ENCODE results near the gene HERPUD1. TPM values are rescaled to one million over a fixed set of nuclear protein-coding genes. Genes with fewer than 3 reads are reported as not detected.

The HERPUD1 gene
- total RNA-seq, 1 donor from 2014 or later = 251 TPM

DNA sequence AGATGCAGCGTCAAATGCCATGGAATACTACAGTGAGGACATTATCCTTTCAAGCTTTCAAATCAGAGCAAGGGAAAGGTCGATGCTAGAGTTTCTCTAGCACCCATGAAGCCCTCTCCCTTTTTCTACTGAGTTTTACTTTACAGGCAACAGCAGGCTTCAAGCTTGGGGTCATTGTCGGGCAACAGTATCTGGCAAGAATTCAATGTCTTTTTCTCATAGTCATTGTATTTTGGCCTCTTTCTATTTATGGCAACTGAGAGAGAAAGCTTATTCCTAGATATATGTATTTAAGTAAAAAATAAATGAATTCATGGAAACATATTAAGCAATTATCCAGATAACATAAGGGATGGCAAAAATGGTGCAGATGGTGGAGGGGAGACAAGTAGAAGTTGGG, 29.4 kb downstream of the HERPUD1 start:
- Mint-ChIP-seq H3K27ac (ENCODE audit: unreplicated experiment) (peak overlapping the region; percentile 23), H3K9me3 (ENCODE audit: unreplicated experiment) (no peaks in the 10 kb centered on the region), H3K27me3 (ENCODE audit: unreplicated experiment) (peaks cover 6% of the 10 kb centered on the region), H3K4me1 (ENCODE audit: unreplicated experiment) (peaks cover 11% of the 10 kb centered on the region), H3K36me3 (ENCODE audit: unreplicated experiment) (no peaks in the 10 kb centered on the region), H3K4me3 (ENCODE audit: unreplicated experiment) (no peak overlapping the region)
- no peak for DNase-seq (ENCODE audit: extremely low spot score, unreplicated experiment)
- TF ChIP-seq, protein P1, sequence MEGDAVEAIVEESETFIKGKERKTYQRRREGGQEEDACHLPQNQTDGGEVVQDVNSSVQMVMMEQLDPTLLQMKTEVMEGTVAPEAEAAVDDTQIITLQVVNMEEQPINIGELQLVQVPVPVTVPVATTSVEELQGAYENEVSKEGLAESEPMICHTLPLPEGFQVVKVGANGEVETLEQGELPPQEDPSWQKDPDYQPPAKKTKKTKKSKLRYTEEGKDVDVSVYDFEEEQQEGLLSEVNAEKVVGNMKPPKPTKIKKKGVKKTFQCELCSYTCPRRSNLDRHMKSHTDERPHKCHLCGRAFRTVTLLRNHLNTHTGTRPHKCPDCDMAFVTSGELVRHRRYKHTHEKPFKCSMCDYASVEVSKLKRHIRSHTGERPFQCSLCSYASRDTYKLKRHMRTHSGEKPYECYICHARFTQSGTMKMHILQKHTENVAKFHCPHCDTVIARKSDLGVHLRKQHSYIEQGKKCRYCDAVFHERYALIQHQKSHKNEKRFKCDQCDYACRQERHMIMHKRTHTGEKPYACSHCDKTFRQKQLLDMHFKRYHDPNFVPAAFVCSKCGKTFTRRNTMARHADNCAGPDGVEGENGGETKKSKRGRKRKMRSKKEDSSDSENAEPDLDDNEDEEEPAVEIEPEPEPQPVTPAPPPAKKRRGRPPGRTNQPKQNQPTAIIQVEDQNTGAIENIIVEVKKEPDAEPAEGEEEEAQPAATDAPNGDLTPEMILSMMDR (IDR thresholded peaks at IDR 0.05) = no peak

DNA sequence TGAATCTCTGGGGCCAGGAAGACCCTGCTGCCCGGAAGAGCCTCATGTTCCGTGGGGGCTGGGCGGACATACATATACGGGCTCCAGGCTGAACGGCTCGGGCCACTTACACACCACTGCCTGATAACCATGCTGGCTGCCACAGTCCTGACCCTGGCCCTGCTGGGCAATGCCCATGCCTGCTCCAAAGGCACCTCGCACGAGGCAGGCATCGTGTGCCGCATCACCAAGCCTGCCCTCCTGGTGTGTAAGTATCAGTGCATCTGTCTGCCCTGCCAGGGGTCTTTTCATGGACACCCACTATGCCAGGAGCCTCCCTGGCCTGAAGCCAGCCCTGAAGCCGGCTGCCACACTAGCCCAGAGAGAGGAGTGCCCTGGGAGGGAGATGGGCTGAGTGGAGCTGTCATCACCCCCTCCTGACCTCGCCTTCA, 29.9 kb downstream of the HERPUD1 start, which contains the start of gene CETP:
Gene CETP, plus strand, starts transcription at position 100 of the 431 bp plus-strand sequence. Its CDS starts 30 bp downstream, at position 130.
- H3K27ac Mint-ChIP-seq (ENCODE audit: unreplicated experiment) = peak within 1 kb of the TSS; percentile 23
- no peak for DNase-seq (ENCODE audit: extremely low spot score, unreplicated experiment)
- no peaks in the 10 kb centered on the region for H3K9me3 Mint-ChIP-seq (ENCODE audit: unreplicated experiment)
- H3K36me3 Mint-ChIP-seq (ENCODE audit: unreplicated experiment) = no peaks in the 10 kb centered on the region
- TF ChIP-seq, protein P1 (IDR thresholded peaks at IDR 0.05) = no peak
- H3K4me1 Mint-ChIP-seq (ENCODE audit: unreplicated experiment) = peaks cover 11% of the 10 kb centered on the region
- no peak within 1 kb of the TSS for H3K4me3 Mint-ChIP-seq (ENCODE audit: unreplicated experiment)
- peaks cover 6% of the 10 kb centered on the region for H3K27me3 Mint-ChIP-seq (ENCODE audit: unreplicated experiment)

DNA sequence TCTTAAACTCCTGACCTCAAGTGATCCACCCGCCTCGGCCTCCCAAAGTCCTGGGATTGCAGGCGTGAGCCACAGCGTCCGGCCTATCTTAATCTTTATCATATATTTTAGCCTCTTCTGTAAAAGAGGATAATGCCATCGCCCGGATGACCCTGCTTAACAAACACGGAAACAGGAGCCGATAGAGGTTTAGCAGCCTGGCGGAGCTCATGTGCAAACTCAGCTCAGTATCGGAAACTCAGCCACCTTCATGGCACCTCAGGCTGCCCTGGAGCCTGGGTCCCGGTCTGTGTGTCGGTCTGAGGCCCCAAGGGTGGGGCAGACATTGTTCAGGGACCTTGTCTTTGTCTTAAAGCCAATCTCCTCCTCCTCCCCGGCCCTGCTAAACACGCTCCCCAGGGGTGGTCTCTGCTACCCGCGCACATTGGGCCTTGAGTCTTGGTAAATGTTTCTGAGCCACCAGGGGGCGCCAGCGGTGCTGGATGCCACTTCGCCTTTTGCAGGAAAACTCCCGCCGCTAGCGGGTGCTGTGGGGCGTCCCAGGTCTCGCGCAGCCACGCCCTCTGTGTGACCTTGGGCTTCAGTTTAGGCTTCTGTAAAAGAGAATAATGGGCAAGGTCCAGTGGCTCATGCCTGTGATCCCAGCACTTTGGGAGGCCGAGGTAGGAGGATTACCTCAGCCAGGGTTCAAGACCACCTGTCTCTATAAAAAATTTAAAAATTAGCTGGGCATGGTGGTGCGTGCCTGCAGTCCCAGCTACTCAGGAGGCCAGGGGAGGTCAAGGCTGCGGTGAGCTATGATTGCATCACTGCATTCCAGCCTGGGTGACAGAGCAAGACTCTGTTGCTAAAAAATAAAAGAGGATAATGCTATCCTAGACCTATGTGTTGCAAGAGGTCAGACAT, 32.6 kb downstream of the HERPUD1 start:
- no peak for DNase-seq (ENCODE audit: extremely low spot score, unreplicated experiment)
- no peak overlapping the region for H3K4me3 Mint-ChIP-seq (ENCODE audit: unreplicated experiment)
- no peak overlapping the region for H3K27ac Mint-ChIP-seq (ENCODE audit: unreplicated experiment)
- no peaks in the 10 kb centered on the region for H3K36me3 Mint-ChIP-seq (ENCODE audit: unreplicated experiment)
- peaks cover 2% of the 10 kb centered on the region for H3K27me3 Mint-ChIP-seq (ENCODE audit: unreplicated experiment)
- TF ChIP-seq, protein P1 (IDR thresholded peaks at IDR 0.05) = peak; percentile 71
- no peaks in the 10 kb centered on the region for H3K9me3 Mint-ChIP-seq (ENCODE audit: unreplicated experiment)
- H3K4me1 Mint-ChIP-seq (ENCODE audit: unreplicated experiment) = peaks cover 11% of the 10 kb centered on the region

DNA sequence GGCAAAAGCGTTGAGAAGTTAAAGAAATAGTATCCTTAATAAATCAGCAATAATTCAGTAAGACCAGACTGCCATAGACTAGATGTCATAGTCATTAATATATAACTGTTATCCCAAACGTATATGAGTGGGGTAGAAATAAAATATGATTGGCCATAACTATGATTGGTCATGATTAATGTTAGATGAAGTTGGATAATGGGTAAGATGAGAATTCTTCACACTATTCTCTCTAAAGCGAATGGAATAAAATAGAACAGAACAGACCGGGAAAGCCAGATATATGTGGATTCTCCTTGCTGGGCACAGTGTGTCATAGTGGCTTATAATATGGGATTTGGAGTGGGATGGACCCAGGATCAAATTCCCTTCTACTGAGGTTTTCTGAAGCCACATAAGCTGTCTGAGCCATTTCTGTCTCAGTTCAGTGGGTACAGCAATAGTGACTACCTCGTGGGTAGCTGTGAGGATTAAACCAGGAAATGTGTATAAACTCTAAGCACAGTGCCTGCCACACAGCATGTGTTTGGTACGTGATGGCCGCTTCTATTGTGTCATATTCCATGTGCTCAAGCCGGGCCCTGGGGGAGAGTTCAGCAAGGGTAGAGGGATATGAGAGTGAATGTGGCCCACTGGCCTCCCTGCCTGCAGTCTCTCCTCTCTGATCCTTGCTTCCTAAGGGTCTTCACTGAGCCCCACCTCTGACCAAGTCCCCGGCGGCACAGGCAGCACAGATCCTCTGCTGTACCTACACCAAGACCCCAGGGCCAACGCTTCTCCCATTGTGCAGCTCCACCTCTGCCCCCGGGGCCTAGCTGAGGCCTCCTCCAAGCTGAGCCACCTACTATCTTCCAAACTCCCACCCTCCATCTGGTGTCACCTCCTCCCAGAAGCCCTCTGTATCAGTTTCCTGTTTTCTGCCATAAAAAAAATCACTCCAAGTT, 33.5 kb downstream of the HERPUD1 start:
- peaks cover 9% of the 10 kb centered on the region for H3K4me1 Mint-ChIP-seq (ENCODE audit: unreplicated experiment)
- H3K27me3 Mint-ChIP-seq (ENCODE audit: unreplicated experiment) = no peaks in the 10 kb centered on the region
- TF ChIP-seq, protein P1 (IDR thresholded peaks at IDR 0.05) = no peak

More for the DNA sequence above, 33.5 kb downstream of the HERPUD1 start:
- H3K9me3 Mint-ChIP-seq (ENCODE audit: unreplicated experiment) = no peaks in the 10 kb centered on the region
- H3K36me3 Mint-ChIP-seq (ENCODE audit: unreplicated experiment) = no peaks in the 10 kb centered on the region
- no peak for DNase-seq (ENCODE audit: extremely low spot score, unreplicated experiment)
- no peak overlapping the region for H3K27ac Mint-ChIP-seq (ENCODE audit: unreplicated experiment)
- no peak overlapping the region for H3K4me3 Mint-ChIP-seq (ENCODE audit: unreplicated experiment)

All from osteocyte (in vitro differentiated cells).